Type B pancreatic cell (in vitro differentiated cells): ENCODE results near the gene HMGB1. TPM values are rescaled to one million over a fixed set of nuclear protein-coding genes. Genes with fewer than 3 reads are reported as not detected.
"Not testable (repeated sequence)": the region's sequence is repeated elsewhere in the genome, so short reads cannot be mapped to it uniquely, and the experiment has no call there.

Experiments
- DNase-seq: peaks from one replicate; pipeline ENCODE4 v3.0.0; 2021; ENCODE audit warnings: mixed read lengths; ENCODE audit not compliant: unreplicated experiment; ENCODE audit errors: extremely low spot score
- H3K27ac Mint-ChIP-seq: 2 replicates; pipeline ENCODE4 v1.8.0; 2021; ENCODE audit warnings: mild to moderate bottlenecking, mixed read lengths
- H3K27me3 Mint-ChIP-seq: 2 replicates; pipeline ENCODE4 v1.8.0; 2021; ENCODE audit warnings: mixed read lengths
- H3K36me3 Mint-ChIP-seq: 2 replicates; pipeline ENCODE4 v1.8.0; 2021; ENCODE audit warnings: mixed read lengths
- H3K4me1 Mint-ChIP-seq: one replicate; pipeline ENCODE4 v1.8.0; 2021; ENCODE audit warnings: mixed read lengths; ENCODE audit not compliant: unreplicated experiment
- H3K4me3 Mint-ChIP-seq: 2 replicates; pipeline ENCODE4 v1.8.0; 2021; ENCODE audit warnings: mild to moderate bottlenecking, mixed read lengths
- H3K9me3 Mint-ChIP-seq: 2 replicates; pipeline ENCODE4 v1.8.0; 2021; ENCODE audit warnings: mixed read lengths
- total RNA-seq: library from RNA; stranded (reverse); gene quantifications from 2 replicates; pipeline ENCODE4 v1.2.1, GENCODE V29; 2021; ENCODE audit warnings: low replicate concordance
- TF ChIP-seq, protein P1 (sequence below): fragments of 200-600 bp; sonication (generic); conservative IDR thresholded peaks from 2 replicates; pipeline ENCODE4 v1.5.0; 2021; ENCODE audit warnings: antibody characterized with exemption, mild to moderate bottlenecking

Gene HMGB1
- total RNA-seq, 1 donor from 2014 or later: 576 TPM

DNA sequence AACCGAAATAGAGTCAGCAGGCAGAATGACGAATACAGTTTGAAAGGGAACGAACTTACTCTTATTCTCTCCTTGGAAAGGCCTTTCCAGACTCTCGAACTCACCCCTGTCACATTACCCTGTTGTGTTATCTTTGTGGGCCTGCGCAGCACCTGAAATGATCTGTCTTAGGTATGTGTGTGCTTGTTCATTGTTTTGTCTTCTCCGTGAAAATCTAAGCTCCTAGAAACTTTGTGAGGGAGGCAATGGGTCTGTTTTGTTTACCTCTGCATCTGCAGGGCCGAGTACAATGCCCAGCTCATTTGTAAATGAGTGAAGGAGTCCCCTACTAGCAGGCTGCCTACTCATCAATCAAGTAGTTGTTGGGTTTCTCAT is 19.6 kb downstream of the HMGB1 start:
- Mint-ChIP-seq H3K9me3 (no peaks in the 10 kb centered on the region), H3K36me3 (peaks cover 3% of the 10 kb centered on the region), H3K4me1 (peaks cover 14% of the 10 kb centered on the region), H3K27ac (peak overlapping the region; percentile 81), H3K27me3 (peaks cover 10% of the 10 kb centered on the region), H3K4me3 (peak overlapping the region; percentile 83)
- no peak for DNase-seq
- TF ChIP-seq, protein P1, sequence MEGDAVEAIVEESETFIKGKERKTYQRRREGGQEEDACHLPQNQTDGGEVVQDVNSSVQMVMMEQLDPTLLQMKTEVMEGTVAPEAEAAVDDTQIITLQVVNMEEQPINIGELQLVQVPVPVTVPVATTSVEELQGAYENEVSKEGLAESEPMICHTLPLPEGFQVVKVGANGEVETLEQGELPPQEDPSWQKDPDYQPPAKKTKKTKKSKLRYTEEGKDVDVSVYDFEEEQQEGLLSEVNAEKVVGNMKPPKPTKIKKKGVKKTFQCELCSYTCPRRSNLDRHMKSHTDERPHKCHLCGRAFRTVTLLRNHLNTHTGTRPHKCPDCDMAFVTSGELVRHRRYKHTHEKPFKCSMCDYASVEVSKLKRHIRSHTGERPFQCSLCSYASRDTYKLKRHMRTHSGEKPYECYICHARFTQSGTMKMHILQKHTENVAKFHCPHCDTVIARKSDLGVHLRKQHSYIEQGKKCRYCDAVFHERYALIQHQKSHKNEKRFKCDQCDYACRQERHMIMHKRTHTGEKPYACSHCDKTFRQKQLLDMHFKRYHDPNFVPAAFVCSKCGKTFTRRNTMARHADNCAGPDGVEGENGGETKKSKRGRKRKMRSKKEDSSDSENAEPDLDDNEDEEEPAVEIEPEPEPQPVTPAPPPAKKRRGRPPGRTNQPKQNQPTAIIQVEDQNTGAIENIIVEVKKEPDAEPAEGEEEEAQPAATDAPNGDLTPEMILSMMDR: no peak

DNA sequence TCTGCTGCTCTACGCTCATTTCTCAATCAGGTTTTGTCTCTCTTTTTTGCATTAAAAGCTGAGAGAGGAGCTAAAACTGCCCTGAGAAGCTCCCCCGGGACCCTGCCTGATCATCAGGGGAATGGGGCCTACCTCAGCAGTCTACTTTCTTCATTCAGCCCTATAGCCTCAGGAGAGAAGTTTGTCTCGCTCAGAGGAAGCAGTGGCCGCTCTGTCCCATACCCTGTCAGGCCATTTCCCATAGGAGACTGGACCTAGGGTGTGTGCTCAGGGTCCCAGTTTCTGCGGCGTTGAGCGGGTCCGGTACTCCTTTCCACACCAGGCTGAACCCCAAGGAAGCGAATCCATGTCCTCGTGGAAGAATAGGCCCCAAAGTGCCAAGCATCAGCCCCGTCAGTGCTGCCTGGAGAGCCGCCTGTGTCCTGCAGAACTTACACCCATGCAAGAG is 21.8 kb downstream of the HMGB1 start:
- no peak overlapping the region for H3K4me3 Mint-ChIP-seq

DNA sequence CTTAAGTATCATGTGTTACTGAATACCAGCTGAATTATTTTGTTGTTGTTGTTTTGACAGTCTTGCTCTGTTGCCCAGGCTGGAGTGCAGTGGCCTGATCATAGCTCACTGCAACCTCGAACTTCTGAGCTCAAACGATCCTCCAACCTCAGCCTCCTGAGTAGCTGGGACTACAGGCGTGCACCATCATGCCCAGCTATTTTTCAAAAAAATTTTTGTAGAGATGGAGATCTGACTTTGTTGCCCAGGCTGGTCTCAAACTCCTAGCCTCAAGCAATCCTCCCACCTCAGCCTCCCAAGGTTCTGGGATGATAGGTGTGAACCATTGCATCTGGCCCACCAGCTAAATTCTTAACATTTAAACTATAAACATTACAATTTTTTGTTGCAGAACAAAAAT is 22.2 kb downstream of the HMGB1 start:
- Mint-ChIP-seq H3K27me3 (peaks cover 11% of the 10 kb centered on the region), H3K4me1 (peaks cover 14% of the 10 kb centered on the region)
- H3K36me3 Mint-ChIP-seq, H3K9me3 Mint-ChIP-seq, DNase-seq, H3K27ac Mint-ChIP-seq, H3K4me3 Mint-ChIP-seq: not testable (repeated sequence)

More for the DNA sequence above, 21.8 kb downstream of the HMGB1 start:
- Mint-ChIP-seq H3K9me3 (no peaks in the 10 kb centered on the region), H3K36me3 (peaks cover 3% of the 10 kb centered on the region), H3K27ac (no peak overlapping the region), H3K4me1 (peaks cover 14% of the 10 kb centered on the region), H3K27me3 (peaks cover 10% of the 10 kb centered on the region)
- no peak for DNase-seq
- TF ChIP-seq, protein P1: no peak

DNA sequence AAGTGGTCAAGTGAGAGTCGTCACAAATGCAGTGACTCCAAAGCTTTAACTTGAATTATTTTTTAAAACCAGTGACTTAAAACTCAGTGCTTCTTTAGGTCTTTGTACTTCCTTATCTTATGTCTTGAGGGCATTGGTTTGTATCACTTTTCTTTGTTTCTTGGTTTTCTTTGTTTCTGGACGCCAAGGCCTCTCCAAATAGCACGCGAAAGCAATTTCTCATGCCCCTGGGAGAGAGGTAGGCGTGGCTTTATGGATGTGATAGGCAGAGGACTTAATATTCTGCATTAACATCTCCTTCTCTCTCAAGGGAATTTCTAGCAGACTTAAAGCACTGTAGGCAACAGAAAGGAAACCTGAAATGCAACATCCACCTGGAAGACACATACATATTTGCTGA is 22.8 kb downstream of the HMGB1 start:
- no peak for DNase-seq
- peaks cover 14% of the 10 kb centered on the region for H3K4me1 Mint-ChIP-seq
- TF ChIP-seq, protein P1: no peak
- peak overlapping the region; percentile 56 for H3K4me3 Mint-ChIP-seq
- H3K36me3 Mint-ChIP-seq: peaks cover 3% of the 10 kb centered on the region
- H3K27ac Mint-ChIP-seq: peak overlapping the region; percentile 81
- H3K9me3 Mint-ChIP-seq: no peaks in the 10 kb centered on the region
- H3K27me3 Mint-ChIP-seq: peaks cover 13% of the 10 kb centered on the region

DNA sequence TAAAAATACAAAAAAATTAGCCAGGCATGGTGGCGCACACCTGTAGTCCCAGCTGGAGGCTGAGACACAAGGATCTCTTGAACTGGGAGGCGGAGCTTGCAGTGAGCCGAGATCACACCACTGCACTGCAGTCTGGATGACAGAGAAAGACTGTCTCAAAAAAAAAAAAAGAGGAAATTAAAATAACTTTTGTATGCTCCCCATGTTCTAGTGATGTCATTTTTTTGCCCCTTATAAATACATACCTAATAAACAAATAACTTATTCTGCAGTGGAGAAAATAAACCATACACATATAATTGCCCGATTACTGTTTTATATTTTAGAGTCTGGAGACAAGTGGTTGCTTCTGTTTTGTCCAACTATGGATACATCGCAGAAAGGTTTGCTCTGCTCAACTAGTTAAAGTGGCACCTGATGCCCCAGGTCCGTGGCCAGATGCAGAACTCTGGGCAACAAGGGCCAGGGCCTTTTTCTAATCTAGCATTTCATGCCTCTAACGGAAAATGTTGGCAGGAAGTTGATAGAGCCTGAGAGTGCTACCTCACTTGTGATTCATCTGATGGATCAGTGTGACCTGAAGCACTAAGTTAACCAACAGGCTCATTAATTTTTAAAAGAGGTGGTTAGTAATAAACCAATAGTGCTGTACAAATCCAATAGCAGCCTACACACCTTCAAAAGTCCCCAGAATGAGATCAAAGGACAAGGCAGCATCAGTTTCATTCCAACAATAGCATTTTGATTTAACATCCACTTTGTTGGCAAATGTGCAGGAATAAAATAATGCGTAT is 24.6 kb downstream of the HMGB1 start:
- H3K36me3 Mint-ChIP-seq: peaks cover 3% of the 10 kb centered on the region
- no peaks in the 10 kb centered on the region for H3K9me3 Mint-ChIP-seq
- TF ChIP-seq, protein P1: no peak
- no peak overlapping the region for H3K4me3 Mint-ChIP-seq
- DNase-seq: no peak
- H3K4me1 Mint-ChIP-seq: peaks cover 11% of the 10 kb centered on the region
- peaks cover 15% of the 10 kb centered on the region for H3K27me3 Mint-ChIP-seq
- no peak overlapping the region for H3K27ac Mint-ChIP-seq

DNA sequence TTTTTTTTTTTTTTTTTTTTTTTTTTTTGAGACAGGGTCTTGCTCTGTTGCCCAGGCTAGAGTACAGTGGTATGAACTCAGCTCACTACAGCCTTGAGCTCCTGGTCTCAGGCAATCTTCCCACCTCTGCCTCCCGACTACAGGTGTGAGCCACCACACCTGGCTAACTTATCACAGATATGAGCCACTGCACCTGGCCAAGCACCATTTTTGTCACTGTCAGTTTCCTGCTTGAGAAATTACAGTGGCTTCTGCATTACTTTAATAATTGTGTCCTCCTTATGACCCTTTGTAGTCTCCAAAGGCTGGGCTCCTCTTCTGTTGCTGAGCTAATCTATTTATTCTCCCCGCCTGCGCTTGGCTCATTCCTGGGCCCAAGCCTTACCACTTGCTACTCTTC is 27.4 kb downstream of the HMGB1 start:
- Mint-ChIP-seq H3K27me3 (peaks cover 16% of the 10 kb centered on the region), H3K9me3 (no peaks in the 10 kb centered on the region), H3K36me3 (peaks cover 3% of the 10 kb centered on the region), H3K4me1 (peaks cover 4% of the 10 kb centered on the region), H3K27ac (no peak overlapping the region), H3K4me3 (no peak overlapping the region)
- DNase-seq: no peak
- TF ChIP-seq, protein P1: no peak
